ENCODE data around the gene CX3CL1. TPM values are rescaled to one million over a fixed set of nuclear protein-coding genes. Genes with fewer than 3 reads are reported as not detected.

Gene CX3CL1
- total and polyA plus RNA-seq, 2 of the 13 experiments (the other 11 are each of a cell fraction or from before 2014, with no cell fraction given), result 57.3 to 60.8 TPM

DNA sequence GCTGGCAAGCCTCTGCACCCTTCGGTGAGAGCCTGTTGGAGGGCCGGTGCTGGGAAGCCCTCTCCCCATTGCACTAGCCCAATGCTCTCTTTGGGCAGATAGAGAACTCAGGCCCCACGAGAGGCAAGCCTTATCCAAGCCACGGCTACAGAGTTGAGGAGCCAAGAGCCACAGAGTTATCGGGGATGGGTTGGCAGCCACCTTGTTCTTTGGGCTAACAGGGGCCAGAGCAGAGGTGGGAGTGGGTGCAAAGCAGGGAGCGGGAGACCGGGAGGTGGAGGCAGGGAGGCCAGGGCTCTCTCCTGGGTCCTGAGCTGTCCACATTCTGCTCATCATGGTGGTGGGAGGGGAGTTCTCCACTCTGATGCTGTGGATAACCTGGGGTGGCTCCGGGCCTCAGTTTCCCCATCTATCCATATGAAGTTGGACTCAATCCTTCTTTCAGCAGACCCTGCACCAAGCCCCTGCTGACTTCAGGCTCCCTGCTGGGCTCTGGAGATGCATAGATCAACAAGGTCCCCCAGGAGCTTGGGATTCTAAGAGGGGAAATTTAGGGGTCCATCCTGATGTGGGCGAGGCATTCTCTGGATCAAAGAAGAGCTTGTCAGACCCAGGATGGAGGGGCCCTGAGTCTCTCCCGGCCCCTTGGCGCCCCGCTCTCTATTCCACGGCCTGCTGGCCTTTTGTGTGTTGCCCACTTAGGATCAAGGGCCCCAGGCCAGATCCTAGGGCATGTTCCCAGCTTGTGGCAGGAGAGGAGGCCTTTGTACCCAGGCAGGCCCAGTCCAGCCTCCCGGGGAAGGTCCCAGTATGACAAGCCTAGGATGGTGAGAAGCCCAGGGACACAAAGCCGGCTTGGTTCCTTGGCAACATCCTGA is 557 bp upstream of the CX3CL1 start:
- Histone ChIP-seq H3K4me2 (ENCODE audit: low read depth, low read length) (peak overlapping the region; percentile 98), H3K4me3 (replicated peaks in 1 of 3; ENCODE audit: insufficient read depth in 1 of 3, low read depth in 2 of 3, low read length in 3 of 3) (peak overlapping the region; percentile 81 to 95 (median 84)), H3K27ac (ENCODE audit: extremely low read length, insufficient read depth, low read length) (peak overlapping the region; percentile 99), H3K36me3 (replicated peaks in 1 of 2; ENCODE audit: control insufficient read depth in 1 of 2, insufficient read depth in 2 of 2, low read length in 2 of 2) (peaks cover 3 to 9% of the 10 kb centered on the region in 2 experiments; a peak in 2 of 5 replicates), H2AFZ (ENCODE audit: low read length) (no peak overlapping the region), H4K20me1 (ENCODE audit: insufficient read depth, low read length) (no peaks in the 10 kb centered on the region), H3K27me3 (ENCODE audit: control insufficient read depth in 1 of 2, insufficient read depth in 2 of 2, low read length in 2 of 2) (peaks cover 0 to 5% of the 10 kb centered on the region in 2 experiments; a peak in 1 of 5 replicates), H3K9me3 (ENCODE audit: low read length) (no peaks in the 10 kb centered on the region), H3K4me1 (ENCODE audit: insufficient read depth, low read length) (peaks cover 58% of the 10 kb centered on the region), H3K79me2 (ENCODE audit: insufficient read depth, low read length) (peaks cover 35% of the 10 kb centered on the region), H3K9ac (ENCODE audit: insufficient read depth, low read depth, low read length) (peak overlapping the region; percentile 96)
- no peak for ATAC-seq
- ChIA-PET CTCF (ENCODE audit: low intra/inter-chr PET ratio, low total read pairs) (interaction anchor here (1.2 kb wide), 1 partner anchor 72 kb away, joined by 4 read pairs; no protein-coding TSS in a partner anchor), POLR2A (interaction anchor here (0.8 to 7.7 kb wide), 45 partner anchors 8 to 765 kb away, joined by 3 to 303 read pairs (median 8); partner anchors contain the start of genes ARL2BP, CCL17, CETP and CFAP20)
- TSS peak; percentile 90 for BruUV-seq (replicated peaks)
- 77% methylated on average over 8 of the region's 15 CpGs for WGBS (ENCODE audit: low lambda C conversion rate)
- intact Hi-C loops (cut with micrococcal nuclease; ENCODE audit: unreplicated experiment), result loop anchor here (1.0 to 2.0 kb wide), 3 partner anchors 45 to 71 kb away; no protein-coding TSS in a partner anchor
- no peak for FAIRE-seq
- no peak for DNase-seq (ENCODE audit: low spot score)
- in situ Hi-C loops (cut with HindIII; ENCODE audit: extremely low pct_ligation_motif_present, low pct_unique_long_range_greater_than_20kb), result loop anchor here (5.0 kb wide), 1 partner anchor 69 kb away; no protein-coding TSS in a partner anchor
- no peak for TF ChIP-seq TBX3 (IDR thresholded peaks at IDR 0.05; ENCODE audit: borderline replicate concordance)
- TF ChIP-seq ZNF441 (CRISPR knock-in tag; IDR thresholded peaks at IDR 0.05; ENCODE audit: borderline replicate concordance), result no peak
- no peak for TF ChIP-seq NCOA2 (CRISPR knock-in tag; IDR thresholded peaks at IDR 0.05)
- TF ChIP-seq NFIB (CRISPR knock-in tag; IDR thresholded peaks at IDR 0.05; ENCODE audit: borderline replicate concordance), result no peak
- TF ChIP-seq, protein P1, sequence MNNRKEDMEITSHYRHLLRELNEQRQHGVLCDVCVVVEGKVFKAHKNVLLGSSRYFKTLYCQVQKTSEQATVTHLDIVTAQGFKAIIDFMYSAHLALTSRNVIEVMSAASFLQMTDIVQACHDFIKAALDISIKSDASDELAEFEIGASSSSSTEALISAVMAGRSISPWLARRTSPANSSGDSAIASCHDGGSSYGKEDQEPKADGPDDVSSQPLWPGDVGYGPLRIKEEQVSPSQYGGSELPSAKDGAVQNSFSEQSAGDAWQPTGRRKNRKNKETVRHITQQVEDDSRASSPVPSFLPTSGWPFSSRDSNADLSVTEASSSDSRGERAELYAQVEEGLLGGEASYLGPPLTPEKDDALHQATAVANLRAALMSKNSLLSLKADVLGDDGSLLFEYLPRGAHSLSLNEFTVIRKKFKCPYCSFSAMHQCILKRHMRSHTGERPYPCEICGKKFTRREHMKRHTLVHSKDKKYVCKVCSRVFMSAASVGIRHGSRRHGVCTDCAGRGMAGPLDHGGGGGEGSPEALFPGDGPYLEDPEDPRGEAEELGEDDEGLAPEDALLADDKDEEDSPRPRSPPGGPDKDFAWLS (CRISPR knock-in tag; IDR thresholded peaks at IDR 0.05; ENCODE audit: borderline replicate concordance), result no peak
- TF ChIP-seq GATAD2A (CRISPR knock-in tag; IDR thresholded peaks at IDR 0.05), result no peak
- no peak for TF ChIP-seq ZNF788 (CRISPR knock-in tag; IDR thresholded peaks at IDR 0.05; ENCODE audit: borderline replicate concordance)
- TF ChIP-seq, protein P2, sequence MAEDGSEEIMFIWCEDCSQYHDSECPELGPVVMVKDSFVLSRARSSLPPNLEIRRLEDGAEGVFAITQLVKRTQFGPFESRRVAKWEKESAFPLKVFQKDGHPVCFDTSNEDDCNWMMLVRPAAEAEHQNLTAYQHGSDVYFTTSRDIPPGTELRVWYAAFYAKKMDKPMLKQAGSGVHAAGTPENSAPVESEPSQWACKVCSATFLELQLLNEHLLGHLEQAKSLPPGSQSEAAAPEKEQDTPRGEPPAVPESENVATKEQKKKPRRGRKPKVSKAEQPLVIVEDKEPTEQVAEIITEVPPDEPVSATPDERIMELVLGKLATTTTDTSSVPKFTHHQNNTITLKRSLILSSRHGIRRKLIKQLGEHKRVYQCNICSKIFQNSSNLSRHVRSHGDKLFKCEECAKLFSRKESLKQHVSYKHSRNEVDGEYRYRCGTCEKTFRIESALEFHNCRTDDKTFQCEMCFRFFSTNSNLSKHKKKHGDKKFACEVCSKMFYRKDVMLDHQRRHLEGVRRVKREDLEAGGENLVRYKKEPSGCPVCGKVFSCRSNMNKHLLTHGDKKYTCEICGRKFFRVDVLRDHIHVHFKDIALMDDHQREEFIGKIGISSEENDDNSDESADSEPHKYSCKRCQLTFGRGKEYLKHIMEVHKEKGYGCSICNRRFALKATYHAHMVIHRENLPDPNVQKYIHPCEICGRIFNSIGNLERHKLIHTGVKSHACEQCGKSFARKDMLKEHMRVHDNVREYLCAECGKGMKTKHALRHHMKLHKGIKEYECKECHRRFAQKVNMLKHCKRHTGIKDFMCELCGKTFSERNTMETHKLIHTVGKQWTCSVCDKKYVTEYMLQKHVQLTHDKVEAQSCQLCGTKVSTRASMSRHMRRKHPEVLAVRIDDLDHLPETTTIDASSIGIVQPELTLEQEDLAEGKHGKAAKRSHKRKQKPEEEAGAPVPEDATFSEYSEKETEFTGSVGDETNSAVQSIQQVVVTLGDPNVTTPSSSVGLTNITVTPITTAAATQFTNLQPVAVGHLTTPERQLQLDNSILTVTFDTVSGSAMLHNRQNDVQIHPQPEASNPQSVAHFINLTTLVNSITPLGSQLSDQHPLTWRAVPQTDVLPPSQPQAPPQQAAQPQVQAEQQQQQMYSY (CRISPR knock-in tag; IDR thresholded peaks at IDR 0.05), result 0 out of 2 replicates have a peak, but pooled peaks have one; percentile 5
- TF ChIP-seq CENPX (CRISPR knock-in tag; IDR thresholded peaks at IDR 0.05), result no peak
- no peak for TF ChIP-seq THAP11 (CRISPR knock-in tag; IDR thresholded peaks at IDR 0.05)
- no peak for TF ChIP-seq ZEB1 (IDR thresholded peaks at IDR 0.05; ENCODE audit: insufficient replicate concordance, low read depth)
- TF ChIP-seq, protein P3, sequence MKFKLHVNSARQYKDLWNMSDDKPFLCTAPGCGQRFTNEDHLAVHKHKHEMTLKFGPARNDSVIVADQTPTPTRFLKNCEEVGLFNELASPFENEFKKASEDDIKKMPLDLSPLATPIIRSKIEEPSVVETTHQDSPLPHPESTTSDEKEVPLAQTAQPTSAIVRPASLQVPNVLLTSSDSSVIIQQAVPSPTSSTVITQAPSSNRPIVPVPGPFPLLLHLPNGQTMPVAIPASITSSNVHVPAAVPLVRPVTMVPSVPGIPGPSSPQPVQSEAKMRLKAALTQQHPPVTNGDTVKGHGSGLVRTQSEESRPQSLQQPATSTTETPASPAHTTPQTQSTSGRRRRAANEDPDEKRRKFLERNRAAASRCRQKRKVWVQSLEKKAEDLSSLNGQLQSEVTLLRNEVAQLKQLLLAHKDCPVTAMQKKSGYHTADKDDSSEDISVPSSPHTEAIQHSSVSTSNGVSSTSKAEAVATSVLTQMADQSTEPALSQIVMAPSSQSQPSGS (CRISPR knock-in tag; IDR thresholded peaks at IDR 0.05), result no peak

Measured in HepG2 (cell line).